ENCODE results near the gene GSTA1.

GRCh38 chr6:52834481-52834880 lies 30.9 kb upstream of the GSTA1 start:
- TF ChIP-seq CTCF (IDR thresholded peaks at IDR 0.05) (no peak), POLR2A (IDR thresholded peaks at IDR 0.05) (no peak), EP300 (IDR thresholded peaks at IDR 0.05) (no peak)
